Urinary bladder (tissue), 4 donors: Measurements from ENCODE around the gene CCDC201. TPM values are rescaled to one million over a fixed set of nuclear protein-coding genes. Genes with fewer than 3 reads are reported as not detected.

Experiments
- DNase-seq: peaks from one replicate; pipeline ENCODE4 v3.0.0-alpha.2; 2015; ENCODE audit errors: extremely low spot score
- H3K27ac ChIP-seq: one replicate; pipeline ENCODE4 v1.5.1; 2013; ENCODE audit warnings: low read depth, mild to moderate bottlenecking, moderate library complexity
- H3K36me3 ChIP-seq: one replicate; pipeline ENCODE4 v1.6.1; 2013; ENCODE audit warnings: mild to moderate bottlenecking, moderate library complexity; ENCODE audit not compliant: insufficient read depth
- H3K4me1 ChIP-seq: one replicate; pipeline ENCODE4 v1.6.1; 2013; ENCODE audit warnings: mild to moderate bottlenecking, moderate library complexity; ENCODE audit not compliant: insufficient read depth
- H3K4me3 ChIP-seq: one replicate; pipeline ENCODE4 v1.5.1; 2013; ENCODE audit warnings: low read depth, low read length
- WGBS: extraction: QIAGEN DNeasy Blood & Tissue Kit; methylation state at CpG from one replicate; pipeline ENCODE4 v1.1.7; 2013; 5-methylcytosine and 5-hydroxymethylcytosine counted together
- polyA plus RNA-seq: library from polyadenylated mRNA; stranded (reverse); fragments of 200-250 nt; gene quantifications from one replicate; pipeline ENCODE4 v1.2.3, GENCODE V29; 2013
- total RNA-seq: library from RNA; depleted of rRNA; stranded (reverse); fragments of >200 nt; gene quantifications from one replicate; pipeline ENCODE4 v1.2.3, GENCODE V29; 2014
- donor health status: healthy with polysubstance abuse.
- donor health status: healthy.

CCDC201 gene
- total and polyA plus RNA-seq, 2 donors, result not detected

DNA sequence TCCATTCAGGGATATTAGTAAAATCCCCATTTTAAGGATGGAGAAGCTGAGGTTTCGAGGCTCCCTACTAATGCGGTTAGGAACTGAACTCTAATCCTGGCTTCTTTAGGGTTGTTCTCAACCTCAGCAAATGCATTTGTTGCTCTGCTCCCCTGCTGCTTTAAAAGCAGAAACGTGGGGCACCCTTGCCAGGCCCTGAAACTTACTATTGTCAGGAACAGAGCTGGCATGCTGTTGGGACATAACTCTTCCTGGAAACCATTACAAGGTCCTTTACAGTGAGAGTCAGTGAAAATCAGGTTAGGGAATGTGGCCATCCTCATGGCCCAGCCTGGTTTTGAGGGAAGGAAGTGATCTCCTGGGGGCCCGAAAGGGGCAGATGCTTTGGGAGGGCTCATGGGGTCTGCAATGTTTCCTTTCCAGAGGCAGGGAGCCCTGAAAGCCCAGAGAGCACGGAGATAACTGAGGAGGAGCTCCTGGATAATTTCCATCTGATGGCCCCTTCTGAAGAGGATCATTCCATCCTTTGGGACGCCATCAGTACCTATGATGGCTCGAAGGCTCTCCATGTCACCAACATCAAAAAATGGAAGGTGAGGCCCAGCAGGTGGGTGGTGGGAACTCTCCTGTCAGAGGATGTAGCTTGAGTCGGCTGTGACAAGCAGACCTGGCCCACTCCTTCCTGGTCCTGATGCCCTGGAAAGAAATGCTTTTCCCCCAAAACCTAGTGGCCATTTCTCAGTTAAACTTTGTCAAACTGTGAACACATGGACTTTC lies 17.4 kb upstream of the CCDC201 start:
- H3K36me3 ChIP-seq, result no peaks in the 10 kb centered on the region
- no peak for DNase-seq
- no peak overlapping the region for H3K27ac ChIP-seq
- H3K4me3 ChIP-seq, result no peak overlapping the region
- 90% methylated on average over 8 of the region's 8 CpGs for WGBS
- H3K4me1 ChIP-seq, result no peaks in the 10 kb centered on the region

GRCh38 chr7:45889367-45890067 lies 16.6 kb upstream of the CCDC201 start:
- no peak for DNase-seq
- Histone ChIP-seq H3K27ac (no peak overlapping the region), H3K4me1 (no peaks in the 10 kb centered on the region), H3K4me3 (no peak overlapping the region), H3K36me3 (no peaks in the 10 kb centered on the region)
- 69% methylated on average over 8 of the region's 8 CpGs for WGBS

DNA sequence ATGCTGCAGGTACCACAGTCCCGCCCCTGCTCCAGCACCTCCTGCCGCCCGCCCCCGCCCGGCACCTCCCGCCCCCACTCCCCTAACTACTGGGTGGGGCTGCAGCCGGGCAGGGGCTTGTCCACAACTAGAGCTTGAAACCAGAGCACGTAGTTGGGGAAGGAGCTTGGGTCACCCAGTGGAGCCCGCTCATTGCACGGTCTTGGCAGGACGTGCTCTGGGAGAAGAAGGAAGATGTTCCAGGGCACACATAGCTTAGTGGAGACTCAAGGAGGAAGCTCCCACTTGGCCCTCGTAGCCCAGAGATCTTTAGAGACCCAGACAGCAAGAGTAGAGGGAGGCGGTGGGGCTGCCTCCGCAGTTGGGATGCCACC lies 16.1 kb upstream of the CCDC201 start:
- DNase-seq, result no peak
- no peaks in the 10 kb centered on the region for H3K4me1 ChIP-seq
- H3K4me3 ChIP-seq, result no peak overlapping the region
- no peak overlapping the region for H3K27ac ChIP-seq
- H3K36me3 ChIP-seq, result no peaks in the 10 kb centered on the region
- WGBS, result 21% methylated on average over 14 of the region's 14 CpGs

- no peaks in the 10 kb centered on the region for H3K36me3 ChIP-seq
- no peak for DNase-seq
- 6% methylated on average over 73 of the region's 73 CpGs for WGBS
These were observed 15.5 kb upstream of the CCDC201 start, which contains the start of gene IGFBP1 for GRCh38 chr7:45888185-45888992. Gene IGFBP1 (plus strand): TSS chr7:45888488. CDS start chr7:45888653, 165 bp downstream.

DNA sequence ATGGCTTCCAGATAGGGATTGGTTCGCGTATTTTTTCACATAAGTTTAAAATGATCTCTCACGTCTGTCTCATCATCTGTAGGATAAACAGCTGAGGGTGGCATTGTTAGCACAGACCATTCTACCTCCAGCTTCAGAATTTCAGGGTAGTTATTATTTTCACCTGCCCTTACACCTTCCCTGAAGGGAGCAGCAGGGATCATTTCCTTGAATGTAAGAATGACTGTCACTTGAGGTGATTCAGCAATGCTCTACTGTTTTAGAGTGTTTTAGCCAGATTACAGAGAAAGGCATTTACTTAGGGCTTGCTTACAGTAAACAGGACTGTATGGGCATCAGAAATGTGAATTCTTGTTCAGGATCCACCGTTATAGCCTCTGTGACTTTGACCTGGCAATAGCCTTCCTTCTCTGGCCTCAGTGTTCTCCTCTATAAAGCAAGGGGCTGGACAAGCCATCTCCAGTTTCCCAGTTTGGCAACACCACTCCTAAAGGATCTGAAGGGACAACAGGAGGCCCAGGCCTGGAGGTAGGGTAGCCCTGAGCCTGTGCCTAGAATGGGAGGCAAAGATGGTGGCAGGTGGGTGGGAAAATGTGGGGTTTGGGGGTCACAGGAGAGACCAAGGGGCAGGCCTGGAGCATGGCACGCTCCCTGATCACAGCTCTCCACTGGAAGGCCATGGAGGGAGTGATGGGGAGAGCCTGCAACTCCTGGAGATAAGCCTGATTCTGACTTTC lies 14.2 kb upstream of the CCDC201 start:
- WGBS, result 94% methylated on average over 5 of the region's 5 CpGs
- no peaks in the 10 kb centered on the region for H3K4me1 ChIP-seq
- no peak overlapping the region for H3K4me3 ChIP-seq
- no peaks in the 10 kb centered on the region for H3K36me3 ChIP-seq
- no peak for DNase-seq
- H3K27ac ChIP-seq, result no peak overlapping the region

More at GRCh38 chr7:45888185-45888992, 15.5 kb upstream of the CCDC201 start, which contains the start of gene IGFBP1:
- H3K4me3 ChIP-seq, result no peak within 1 kb of the TSS
- no peak within 1 kb of the TSS for H3K27ac ChIP-seq
- no peaks in the 10 kb centered on the region for H3K4me1 ChIP-seq

GRCh38 chr7:45885264-45885882 lies 12.5 kb upstream of the CCDC201 start:
- no peak overlapping the region for H3K4me3 ChIP-seq
- H3K36me3 ChIP-seq, result no peaks in the 10 kb centered on the region
- H3K27ac ChIP-seq, result no peak overlapping the region
- WGBS, result 79% methylated on average over 7 of the region's 7 CpGs
- DNase-seq, result no peak
- H3K4me1 ChIP-seq, result no peaks in the 10 kb centered on the region

GRCh38 chr7:45884136-45884535 lies 11.3 kb upstream of the CCDC201 start:
- 87% methylated on average over 4 of the region's 4 CpGs for WGBS

DNA sequence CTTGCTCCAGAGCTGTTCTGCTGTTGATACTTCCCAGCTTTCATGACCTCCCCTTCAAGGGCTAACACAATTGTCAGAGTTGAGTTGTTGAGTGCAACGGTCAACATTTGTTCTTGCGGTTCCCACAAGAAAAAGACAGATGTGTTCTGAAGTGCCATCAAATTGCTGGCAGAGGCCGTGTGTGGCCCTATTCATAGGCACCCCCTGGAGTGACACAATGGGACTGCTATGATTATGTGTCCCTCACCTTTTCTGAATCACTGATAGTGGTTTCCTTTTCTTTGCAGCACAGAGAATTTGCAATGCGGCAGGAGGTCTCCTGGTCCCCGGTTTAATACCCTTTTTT lies 9.6 kb upstream of the CCDC201 start:
- Histone ChIP-seq H3K4me1 (no peaks in the 10 kb centered on the region), H3K36me3 (no peaks in the 10 kb centered on the region), H3K4me3 (no peak overlapping the region), H3K27ac (no peak overlapping the region)
- DNase-seq, result no peak
- 75% methylated on average over 5 of the region's 5 CpGs for WGBS

More at GRCh38 chr7:45884136-45884535, 11.3 kb upstream of the CCDC201 start:
- Histone ChIP-seq H3K4me3 (no peak overlapping the region), H3K4me1 (no peaks in the 10 kb centered on the region), H3K36me3 (no peaks in the 10 kb centered on the region), H3K27ac (no peak overlapping the region)
- DNase-seq, result no peak

GRCh38 chr7:45881759-45882464 lies 9.0 kb upstream of the CCDC201 start:
- H3K4me3 ChIP-seq, result no peak overlapping the region
- no peaks in the 10 kb centered on the region for H3K36me3 ChIP-seq
- DNase-seq, result no peak
- 74% methylated on average over 12 of the region's 12 CpGs for WGBS
- no peaks in the 10 kb centered on the region for H3K4me1 ChIP-seq
- no peak overlapping the region for H3K27ac ChIP-seq

DNA sequence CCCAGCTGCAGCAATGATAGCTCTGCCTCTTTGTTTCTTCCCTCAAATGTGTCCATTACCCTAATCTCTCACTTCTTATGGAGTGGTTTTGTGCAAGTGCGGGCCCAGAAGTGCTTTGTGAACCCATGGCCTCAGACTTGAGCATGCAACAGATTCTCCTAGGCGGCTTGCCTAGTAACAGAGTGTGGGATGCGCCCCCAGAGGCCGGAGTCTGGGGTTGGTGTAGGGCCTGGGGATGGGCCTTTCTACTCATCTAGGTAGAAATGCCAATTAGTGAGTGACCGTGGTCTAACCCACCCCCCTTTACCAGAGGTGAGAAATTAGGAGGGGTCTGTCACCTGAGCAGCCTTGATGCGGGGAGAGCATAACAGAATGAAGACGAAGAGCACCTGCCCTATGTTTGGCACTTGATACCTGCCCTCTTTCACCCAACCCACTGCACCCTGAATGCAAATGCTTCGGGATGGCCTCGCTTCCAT lies 8.4 kb upstream of the CCDC201 start:
- Histone ChIP-seq H3K4me3 (no peak overlapping the region), H3K36me3 (no peaks in the 10 kb centered on the region), H3K4me1 (no peaks in the 10 kb centered on the region), H3K27ac (no peak overlapping the region)
- DNase-seq, result no peak
- 91% methylated on average over 9 of the region's 9 CpGs for WGBS

- Histone ChIP-seq H3K4me3 (no peak overlapping the region), H3K27ac (no peak overlapping the region), H3K36me3 (no peaks in the 10 kb centered on the region), H3K4me1 (no peaks in the 10 kb centered on the region)
- no peak for DNase-seq
- WGBS, result 93% methylated on average over 7 of the region's 7 CpGs
These were observed 7.6 kb upstream of the CCDC201 start for GRCh38 chr7:45880433-45880860.

DNA sequence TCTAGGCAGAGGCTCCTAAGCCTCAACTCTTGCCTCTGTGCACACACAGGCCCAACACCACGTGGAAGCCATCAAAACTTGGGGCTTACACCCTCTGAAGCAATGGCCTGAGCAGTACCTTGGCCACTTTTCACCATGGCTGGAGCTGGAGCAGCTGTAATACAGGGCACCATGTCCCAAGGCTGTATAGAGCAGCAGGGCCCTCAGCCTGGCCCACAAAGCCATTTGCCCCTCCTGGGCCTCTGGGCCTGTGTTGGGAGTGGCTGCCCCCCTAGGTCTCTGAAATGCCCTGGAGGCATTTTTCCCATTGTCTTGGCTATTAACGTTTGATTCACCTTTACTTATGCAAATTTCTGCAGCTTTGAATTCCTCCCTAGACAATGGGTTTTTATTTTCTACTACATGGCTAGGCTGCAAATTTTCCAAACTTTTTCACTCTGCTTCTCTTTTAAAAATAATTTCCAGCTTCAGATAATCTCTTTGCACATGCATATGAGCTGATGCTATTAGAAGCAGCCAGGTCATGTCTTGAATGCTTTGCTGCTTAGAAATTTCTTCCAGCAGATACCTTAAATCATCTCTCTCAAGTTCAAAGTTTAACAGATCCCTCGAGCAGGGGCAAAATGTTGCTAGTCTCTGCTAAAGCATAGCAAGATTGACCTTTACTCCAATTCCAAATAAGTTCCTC lies 5.7 kb upstream of the CCDC201 start:
- H3K27ac ChIP-seq, result no peak overlapping the region
- no peaks in the 10 kb centered on the region for H3K36me3 ChIP-seq
- H3K4me3 ChIP-seq, result no peak overlapping the region
- H3K4me1 ChIP-seq, result no peaks in the 10 kb centered on the region
- 51% methylated on average over 3 of the region's 3 CpGs for WGBS
- no peak for DNase-seq
